ENCODE data around the gene SLC35D1.

DNA sequence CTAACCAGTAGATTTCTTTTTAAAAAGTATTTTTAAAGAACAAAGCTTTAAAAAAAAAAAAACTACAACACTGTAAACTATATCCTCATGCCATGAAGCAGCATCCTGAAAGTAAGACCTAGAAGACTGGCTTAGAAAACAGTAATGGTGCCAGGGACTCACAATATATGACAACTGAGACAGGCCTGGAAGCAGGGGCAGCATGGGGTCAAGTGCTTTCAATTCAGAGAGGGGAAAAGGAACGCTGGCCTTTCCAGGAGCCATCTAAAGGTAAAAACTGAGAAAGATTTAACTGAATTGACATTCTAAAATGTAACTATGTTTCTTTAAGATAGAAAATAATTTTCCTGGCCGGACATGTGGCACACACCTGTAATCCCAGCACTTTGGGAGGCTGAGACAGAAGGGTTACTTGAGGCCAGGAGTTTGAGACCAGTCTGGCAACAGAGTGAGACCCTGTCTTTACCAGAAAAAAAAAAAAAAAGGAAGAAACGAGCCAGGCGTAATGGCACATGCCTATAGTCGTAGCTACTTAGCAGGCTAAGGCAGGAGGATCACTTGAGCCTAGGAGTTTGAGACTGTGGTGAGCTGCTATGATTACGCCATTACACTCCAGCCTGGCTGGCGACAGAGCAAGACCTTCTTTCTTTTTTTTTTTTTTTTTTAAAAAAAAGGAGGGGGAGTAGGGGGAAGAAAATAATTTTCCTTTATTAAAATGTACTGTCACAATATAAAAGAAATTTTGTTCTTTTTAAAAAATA is 54.1 kb downstream of the SLC35D1 start:
- TF ChIP-seq, protein P1, sequence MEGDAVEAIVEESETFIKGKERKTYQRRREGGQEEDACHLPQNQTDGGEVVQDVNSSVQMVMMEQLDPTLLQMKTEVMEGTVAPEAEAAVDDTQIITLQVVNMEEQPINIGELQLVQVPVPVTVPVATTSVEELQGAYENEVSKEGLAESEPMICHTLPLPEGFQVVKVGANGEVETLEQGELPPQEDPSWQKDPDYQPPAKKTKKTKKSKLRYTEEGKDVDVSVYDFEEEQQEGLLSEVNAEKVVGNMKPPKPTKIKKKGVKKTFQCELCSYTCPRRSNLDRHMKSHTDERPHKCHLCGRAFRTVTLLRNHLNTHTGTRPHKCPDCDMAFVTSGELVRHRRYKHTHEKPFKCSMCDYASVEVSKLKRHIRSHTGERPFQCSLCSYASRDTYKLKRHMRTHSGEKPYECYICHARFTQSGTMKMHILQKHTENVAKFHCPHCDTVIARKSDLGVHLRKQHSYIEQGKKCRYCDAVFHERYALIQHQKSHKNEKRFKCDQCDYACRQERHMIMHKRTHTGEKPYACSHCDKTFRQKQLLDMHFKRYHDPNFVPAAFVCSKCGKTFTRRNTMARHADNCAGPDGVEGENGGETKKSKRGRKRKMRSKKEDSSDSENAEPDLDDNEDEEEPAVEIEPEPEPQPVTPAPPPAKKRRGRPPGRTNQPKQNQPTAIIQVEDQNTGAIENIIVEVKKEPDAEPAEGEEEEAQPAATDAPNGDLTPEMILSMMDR (IDR thresholded peaks at IDR 0.05; ENCODE audit: low read length) = no peak
- no peak for TF ChIP-seq EZH2 (IDR thresholded peaks at IDR 0.05; ENCODE audit: borderline replicate concordance, low read length)
